ENCODE results near the gene NTRK2. TPM values are rescaled to one million over a fixed set of nuclear protein-coding genes. Genes with fewer than 3 reads are reported as not detected.

The NTRK2 gene
- total RNA-seq, 1 experiment from 2014 or later: 0.12 TPM

- no peak for DNase-seq (ENCODE audit: extremely low read depth, low read depth)
Measured at GRCh38 chr9:84773022-84773421, 103.5 kb downstream of the NTRK2 start.

- DNase-seq (ENCODE audit: extremely low read depth, low read depth): no peak
Measured at GRCh38 chr9:84775056-84775643, 105.6 kb downstream of the NTRK2 start.

GRCh38 chr9:84778570-84778969, 109.0 kb downstream of the NTRK2 start:
- no peak for DNase-seq (ENCODE audit: extremely low read depth, low read depth)

GRCh38 chr9:84779883-84780282, 110.4 kb downstream of the NTRK2 start:
- no peak for DNase-seq (ENCODE audit: extremely low read depth, low read depth)

DNA sequence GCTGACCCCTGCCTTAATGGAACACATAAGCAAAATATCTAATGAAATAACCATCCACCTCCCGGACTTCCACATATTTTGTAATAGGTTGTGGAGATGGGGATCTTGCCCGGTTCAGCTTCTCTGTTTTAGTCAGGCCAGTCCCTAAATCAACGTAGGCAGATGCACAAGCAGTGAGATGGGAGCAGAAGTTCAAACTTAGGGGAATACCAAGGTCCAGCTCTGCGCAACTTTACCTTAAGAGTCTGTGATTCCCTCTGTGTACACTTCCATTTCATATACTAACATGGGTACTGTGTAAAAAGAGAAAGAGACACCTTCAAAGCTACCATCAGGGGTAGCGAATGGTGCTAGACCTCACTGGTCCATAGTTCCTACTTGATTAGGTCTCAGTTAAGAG, 110.9 kb downstream of the NTRK2 start:
- DNase-seq (ENCODE audit: extremely low read depth, low read depth): no peak

DNA sequence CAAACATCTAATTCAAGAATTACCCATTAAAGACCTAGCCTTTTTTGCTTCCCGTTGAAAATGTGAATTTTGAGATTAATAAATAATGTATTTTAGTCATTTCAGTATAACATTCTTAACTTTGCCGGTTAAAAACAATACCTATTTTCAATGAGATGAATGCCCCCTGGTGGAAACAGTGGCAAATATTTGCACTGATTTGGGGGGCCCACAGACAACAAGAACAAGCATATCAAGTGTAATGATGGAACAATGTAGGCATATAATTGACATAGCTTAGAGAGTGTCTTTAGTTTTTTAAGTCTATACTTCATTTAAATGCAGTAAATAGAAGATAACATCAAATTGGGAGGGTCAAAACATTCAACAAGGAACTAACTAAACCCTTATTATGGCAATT, 111.9 kb downstream of the NTRK2 start:
- DNase-seq (ENCODE audit: extremely low read depth, low read depth): no peak

DNA sequence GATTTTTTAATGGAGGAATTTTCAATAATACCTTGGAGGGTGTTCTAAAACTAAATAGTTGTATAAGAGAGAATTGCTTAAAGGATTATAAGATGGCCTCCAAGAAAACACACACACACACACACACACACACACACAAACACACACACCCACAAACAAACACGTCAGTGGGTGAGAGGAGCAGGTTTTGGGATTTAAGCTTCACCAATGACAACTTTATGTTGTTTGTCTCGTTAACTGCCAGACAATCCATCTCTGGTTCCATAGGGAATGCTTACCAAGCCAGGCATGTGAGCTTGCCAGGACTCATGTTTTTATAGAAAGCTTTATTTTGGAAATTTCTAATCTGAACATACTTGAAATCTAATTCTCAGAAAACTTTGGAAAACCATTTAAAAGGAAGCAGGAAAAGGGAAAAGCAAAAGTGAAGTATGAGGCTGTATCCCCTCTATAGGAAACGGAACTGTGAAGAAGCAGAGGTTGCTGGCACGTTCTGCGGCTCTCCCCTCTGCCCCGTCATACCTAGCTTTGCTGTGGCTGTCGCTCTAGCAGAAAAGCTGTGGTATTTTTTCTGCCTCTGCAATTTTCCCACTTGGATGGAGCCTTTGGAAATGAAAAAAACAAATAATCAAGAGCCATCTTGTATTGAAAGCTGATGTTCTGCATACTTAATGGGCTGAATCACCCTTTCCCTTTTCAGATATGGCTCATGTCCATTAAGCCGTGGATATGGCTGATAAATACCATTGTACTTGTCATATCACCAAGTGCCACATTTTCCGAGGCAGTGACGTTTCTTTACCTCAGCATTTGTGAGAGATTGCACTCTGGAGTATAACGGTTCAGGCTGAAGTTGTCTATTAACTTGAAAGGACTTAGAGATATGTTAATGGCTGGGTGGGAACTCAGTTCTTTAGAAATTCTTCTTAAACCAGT, 112.7 kb downstream of the NTRK2 start:
- no peak for DNase-seq (ENCODE audit: extremely low read depth, low read depth)

DNA sequence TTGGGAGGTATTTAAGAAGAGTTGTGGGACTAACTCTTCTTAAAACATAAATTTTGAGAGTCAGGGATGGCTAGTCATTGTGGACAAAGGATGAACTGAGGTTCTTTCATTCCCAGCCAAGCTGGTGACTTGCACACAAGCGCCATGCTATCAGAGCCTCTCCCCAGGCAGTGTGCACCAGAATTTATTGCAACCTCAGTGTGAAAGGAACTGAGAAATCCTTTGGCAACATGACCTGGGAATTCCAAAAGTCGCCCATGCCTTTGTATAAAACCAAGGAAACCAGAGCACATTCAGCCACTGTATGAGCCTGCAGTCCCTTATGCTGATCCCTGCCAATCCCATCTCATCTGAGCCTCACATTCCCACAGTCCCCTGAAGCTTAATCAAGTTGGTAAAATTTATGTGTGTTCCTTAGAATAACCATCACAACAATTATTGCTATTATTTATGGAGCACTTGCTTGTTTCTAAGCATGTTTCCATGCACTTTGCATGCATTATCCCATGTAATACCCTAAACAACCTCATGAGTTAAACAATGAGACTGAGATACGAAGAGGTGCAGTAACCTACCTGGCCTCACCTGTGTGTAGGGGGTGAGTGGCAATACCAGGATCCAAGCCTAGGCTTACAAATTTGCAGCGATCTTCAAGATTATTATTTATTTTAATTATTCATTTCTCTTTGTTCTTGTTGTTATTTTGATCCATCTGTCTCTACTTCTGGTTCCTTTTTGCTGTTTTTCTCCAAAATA, 116.4 kb downstream of the NTRK2 start:
- DNase-seq (ENCODE audit: extremely low read depth, low read depth): no peak

- DNase-seq (ENCODE audit: extremely low read depth, low read depth): no peak
Measured at GRCh38 chr9:84788803-84789462, 119.4 kb downstream of the NTRK2 start.

DNA sequence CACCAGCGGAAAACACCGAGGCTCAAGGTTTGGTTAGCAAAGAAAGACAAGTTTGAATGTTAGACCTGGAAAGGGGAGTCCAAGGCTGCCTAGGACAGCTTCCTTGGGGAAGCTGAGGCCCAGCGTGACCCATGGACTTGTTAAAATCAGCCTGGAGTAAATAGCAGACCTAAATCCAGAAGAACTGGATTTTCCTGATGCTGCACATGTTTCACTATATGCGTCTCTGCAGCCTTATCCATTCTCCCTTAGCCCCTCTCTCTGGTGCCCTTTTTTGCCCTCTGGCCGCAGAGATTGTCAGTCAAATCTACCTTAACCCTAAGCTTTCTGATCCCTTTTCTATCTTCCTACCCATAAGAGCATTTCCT, 119.9 kb downstream of the NTRK2 start:
- DNase-seq (ENCODE audit: extremely low read depth, low read depth): no peak

DNA sequence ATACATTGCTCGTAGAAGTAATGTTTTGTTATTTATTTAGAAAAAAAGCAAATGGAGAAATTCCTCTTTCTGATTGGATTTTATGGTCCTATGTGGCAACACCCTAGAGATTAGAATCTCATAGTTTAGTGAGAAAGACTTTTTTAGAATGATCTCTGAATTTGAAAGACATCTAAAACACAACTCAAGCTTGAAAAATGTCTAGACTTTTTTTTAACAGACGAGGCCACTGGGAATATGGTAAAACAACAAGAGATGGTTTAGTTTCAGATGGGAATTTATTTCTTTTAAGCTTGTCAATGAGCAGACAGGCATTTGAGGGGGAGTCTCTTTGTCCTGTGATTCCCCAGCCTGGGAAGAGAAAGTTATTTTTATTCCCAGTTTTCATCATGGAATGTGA, 122.1 kb downstream of the NTRK2 start:
- no peak for DNase-seq (ENCODE audit: extremely low read depth, low read depth)

DNA sequence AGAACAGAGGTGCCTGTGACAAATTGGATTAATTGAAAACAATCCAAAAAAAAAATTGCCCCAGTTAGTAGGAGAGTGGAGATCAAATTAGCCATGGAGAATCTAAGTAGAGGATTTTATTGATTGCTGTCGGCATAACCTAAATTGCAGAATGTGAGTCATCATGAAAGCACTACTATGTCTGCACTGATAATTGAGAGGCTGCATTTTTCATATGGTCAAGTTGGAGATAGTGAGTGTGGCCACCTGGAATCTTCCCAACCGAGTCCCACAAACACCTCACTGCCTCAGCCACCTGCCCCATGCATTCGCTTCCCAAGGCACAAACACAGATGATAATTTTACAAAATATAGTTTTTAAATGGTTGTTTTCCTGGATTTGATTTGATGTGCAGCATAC, 123.7 kb downstream of the NTRK2 start:
- DNase-seq (ENCODE audit: extremely low read depth, low read depth): no peak

DNA sequence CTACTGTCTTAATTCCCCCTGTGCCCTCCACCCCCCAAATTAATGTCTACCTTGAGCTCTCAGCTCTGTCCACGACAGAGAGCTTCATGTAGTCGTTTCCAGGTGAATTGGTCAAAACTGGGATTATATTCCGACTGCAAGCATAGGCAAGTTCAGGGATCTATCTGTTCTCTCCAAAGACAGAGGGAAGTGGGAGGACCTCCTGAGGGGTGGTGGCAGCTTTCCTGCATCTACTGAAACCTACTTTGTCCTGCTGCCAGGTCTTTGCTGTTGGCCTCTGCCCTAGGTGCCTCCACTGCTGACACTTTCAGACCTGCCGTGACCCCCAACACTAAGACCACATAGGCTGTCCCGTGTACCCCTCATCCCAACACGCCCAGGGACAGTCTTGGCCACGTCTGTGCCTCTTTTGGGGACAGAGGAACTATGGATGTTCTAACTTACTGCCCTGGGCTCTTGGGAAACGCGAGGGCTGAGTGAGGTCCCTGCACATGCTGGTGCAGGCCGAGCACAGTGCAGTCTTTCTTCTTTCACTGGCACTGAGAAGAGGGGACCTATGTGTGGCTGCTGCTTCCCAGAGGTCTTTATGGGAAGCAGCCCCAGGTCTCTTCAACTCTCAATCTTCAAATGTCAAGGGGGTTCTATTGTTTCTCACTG, 125.6 kb downstream of the NTRK2 start:
- DNase-seq (ENCODE audit: extremely low read depth, low read depth): no peak

DNA sequence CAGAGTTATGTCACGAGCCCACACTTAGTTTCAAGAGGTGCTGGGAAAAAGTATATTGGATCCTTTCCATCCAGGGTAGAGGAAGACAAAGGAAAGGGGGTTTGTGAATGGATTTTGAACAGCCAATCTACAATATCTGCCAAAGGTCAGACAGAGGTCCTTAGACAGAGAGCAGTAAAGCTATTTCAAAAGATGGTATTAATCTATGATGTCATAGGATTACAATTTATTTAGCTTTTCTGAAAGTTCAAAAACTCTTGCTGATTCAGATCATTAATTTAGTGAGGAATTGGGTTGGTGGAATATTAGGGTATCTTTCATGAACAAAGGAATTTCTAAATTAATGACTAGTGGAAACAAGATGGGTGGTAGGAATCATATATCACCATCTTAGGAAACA, 126.9 kb downstream of the NTRK2 start:
- DNase-seq (ENCODE audit: extremely low read depth, low read depth): no peak

DNA sequence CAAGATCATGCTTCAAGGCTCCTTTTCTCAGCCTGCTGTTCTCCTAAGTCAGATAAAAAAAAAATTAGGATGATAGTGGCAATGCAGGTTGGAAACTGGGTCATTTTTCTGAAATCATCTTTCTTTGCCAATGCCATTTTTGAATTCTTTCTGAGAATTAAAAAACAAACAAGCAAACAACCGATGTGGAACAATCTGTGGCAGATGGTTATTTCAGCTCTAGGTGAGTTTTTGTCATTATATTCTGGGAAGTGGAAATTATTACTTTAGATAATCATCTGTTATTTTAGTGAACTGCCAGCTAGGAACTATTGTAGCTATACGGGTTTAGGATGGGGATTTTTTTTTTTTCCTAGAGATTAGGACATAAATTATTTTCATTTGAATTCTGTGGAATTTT, 129.7 kb downstream of the NTRK2 start:
- DNase-seq (ENCODE audit: extremely low read depth, low read depth): no peak

DNA sequence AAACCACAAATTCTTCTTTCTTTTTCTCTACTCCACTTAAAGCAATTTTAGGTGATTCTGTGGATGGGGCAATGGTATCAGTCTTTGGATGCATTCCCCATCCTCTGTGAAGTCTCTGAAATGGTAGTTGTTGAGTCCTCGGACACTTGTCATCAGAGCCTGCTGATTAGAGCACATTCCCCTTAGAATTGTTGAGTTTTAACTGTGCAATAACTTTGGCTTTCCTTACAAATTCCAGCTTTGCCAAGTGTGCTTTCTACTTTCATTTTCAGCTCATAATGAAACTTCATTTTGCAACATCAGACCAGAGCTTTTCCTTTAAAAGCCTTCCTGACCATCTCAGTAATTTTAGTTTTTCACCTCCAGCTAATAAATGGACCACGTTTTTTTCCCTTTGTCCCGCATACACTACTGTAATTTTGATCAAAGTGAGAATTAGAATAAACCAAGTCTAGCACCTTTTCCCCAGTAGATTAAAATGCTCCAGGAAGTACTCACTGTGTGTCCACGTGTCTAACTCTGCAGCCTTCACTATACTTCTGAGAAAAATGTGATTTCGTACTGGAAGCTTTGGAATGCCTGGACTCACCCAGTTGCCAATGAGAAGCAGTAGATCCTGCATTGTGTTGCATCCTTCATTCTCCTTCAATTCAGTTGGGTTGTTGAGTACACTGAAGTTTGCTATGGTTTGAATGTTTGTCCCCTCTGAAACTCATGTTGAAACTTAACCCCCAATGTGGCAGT, 135.6 kb downstream of the NTRK2 start:
- no peak for DNase-seq (ENCODE audit: extremely low read depth, low read depth)

GRCh38 chr9:84807431-84807830, 137.9 kb downstream of the NTRK2 start:
- DNase-seq (ENCODE audit: extremely low read depth, low read depth): no peak

GRCh38 chr9:84807870-84808390, 138.4 kb downstream of the NTRK2 start:
- DNase-seq (ENCODE audit: extremely low read depth, low read depth): no peak

GRCh38 chr9:84808416-84808815, 138.9 kb downstream of the NTRK2 start:
- DNase-seq (ENCODE audit: extremely low read depth, low read depth): no peak
